Hindlimb muscle (tissue), 1 donor: Measurements from ENCODE around the gene CD27. TPM values are rescaled to one million over a fixed set of nuclear protein-coding genes. Genes with fewer than 3 reads are reported as not detected.
"Not testable (repeated sequence)": the region's sequence is repeated elsewhere in the genome, so short reads cannot be mapped to it uniquely, and the experiment has no call there.

Experiments
- DNase-seq: peaks from one replicate; pipeline ENCODE4 v3.0.0-alpha.2; 2013
- polyA plus RNA-seq: library from polyadenylated mRNA; unstranded; fragments of 120-200 nt; gene quantifications from one replicate; pipeline ENCODE4 v1.2.1, GENCODE V29; 2013; ENCODE audit not compliant: insufficient read length

Gene CD27
- polyA plus RNA-seq, 1 donor = 0.71 TPM

DNA sequence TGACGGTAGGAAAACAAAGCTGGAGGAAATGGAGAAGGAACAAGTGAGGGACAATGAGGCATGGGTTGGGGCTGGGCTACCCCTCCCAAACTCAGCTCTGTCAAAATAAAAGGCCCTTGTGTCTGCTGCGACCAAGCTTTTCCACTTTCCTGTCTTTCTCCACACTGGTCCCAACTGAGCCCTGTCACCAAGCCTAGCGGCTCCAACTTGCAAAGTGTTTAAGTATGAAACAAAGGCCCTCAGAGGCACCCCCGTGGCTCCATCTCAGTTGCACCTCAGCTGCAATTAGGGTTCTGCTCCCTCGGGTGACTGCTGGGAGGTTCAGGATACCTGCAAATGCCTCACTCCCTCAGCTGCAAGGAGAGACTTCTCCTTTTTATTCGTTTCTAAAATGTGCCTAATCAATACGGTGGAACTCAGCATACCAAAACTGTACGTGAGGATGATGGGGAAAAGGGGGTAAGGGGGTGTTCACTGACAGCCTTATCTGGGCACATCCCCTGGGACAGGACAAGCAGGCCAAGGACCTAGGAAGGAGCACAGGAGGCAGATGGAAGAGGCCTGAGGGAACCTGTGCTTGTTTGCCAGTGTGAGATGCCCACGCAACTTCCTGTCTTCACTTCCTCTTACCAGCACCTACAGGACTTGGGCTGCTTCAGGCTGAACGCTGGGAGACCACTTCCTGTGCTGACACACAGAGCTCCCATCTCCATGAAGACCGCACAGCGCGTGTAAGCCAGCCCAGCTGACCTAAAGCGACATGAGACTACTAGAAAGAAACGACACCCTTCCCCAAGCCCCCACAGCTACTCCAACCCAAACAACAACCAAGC, 16.9 kb downstream of the CD27 start:
- no peak for DNase-seq

DNA sequence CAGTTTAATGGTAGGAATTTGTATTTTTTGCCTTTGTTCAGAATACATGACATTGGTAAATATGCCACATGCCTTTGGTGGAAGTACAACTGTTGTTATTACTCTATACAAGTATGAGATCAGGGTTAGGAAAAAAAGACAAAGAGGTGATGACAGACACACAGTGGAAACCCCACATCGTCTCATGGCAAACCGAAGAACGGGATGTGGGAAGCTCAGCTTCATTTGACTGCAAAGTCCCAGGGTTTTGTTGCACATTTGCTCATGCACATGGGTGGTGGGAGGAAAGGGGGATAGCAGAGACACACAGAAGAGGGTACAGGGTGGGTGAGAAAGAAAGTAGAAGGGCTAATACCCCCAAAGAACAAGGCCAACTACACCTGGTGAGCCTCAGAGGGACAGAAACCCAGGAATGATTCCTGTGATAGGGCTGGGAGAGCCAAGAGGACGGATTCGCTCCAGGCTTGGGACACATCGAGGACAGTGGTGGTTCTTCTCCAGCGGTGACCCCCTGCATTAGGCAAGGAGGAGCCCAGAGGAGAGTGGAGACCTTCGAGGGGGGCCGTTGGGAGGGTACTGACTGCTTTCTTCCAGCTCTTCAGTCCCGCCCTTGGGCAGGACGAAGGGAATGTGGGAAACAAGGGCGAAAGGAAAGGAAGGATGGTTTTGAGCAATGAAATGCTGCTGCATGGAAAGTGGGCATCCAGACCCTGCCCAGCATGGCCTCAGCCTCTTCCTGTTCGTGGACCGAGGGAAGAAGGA, 17.7 kb downstream of the CD27 start:
- DNase-seq = no peak

DNA sequence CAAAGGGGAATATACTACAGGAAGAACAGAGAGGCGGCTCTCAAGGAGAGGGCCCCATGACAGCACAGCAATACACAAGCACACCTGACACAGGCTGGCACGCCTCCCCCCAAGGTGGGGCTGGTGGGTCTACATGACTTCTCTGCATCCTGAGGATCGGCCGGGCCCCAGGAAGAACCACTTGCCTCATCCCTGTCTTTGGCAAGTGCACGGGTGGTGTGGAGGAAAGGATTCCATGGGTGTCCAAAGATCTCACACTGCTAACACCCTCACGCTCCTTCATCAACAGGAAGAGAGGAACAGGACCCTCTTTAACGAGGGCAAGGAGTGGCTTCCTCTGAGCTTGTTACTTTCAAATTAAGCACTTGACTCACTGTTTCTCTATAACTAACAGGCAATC, 18.5 kb downstream of the CD27 start:
- no peak for DNase-seq

DNA sequence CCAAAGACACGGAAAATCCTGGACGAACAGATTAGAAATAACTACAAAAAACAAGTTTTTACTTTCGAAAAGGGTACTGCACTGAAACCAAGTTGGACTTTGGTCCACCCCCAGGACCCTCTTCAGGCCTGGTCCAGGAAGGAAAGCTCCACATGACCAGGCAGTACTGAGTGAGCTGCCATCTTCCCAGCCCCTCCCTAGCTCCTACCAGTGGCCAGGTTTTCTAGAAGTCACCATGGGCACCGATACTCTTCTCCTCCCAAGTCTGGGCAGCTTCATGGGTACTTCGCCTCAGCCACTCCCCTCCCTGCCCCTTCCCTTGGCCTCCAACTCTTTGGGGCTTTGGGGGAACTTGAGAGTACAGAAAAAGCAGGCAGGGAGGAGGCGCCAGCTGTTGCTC, 19.1 kb downstream of the CD27 start:
- DNase-seq = no peak

DNA sequence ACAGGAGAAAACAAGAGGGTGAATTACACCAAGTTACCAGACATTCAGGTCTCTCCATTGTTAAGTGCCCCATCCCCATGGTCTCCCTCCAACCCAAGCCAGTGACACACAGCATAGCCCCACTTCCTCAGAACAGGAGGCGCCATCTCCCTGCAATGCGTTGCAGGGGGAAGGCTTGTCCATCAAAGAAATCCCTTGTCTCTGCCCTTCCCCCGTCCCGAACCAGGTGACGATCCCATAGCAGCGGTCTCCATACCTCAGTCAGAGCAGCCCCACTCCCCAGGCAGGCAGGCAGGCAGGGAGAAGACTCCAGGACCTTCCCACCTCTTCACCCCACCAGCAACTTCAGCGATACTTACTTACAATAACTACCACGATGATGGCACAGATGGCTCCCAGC, 19.8 kb downstream of the CD27 start:
- no peak for DNase-seq

DNA sequence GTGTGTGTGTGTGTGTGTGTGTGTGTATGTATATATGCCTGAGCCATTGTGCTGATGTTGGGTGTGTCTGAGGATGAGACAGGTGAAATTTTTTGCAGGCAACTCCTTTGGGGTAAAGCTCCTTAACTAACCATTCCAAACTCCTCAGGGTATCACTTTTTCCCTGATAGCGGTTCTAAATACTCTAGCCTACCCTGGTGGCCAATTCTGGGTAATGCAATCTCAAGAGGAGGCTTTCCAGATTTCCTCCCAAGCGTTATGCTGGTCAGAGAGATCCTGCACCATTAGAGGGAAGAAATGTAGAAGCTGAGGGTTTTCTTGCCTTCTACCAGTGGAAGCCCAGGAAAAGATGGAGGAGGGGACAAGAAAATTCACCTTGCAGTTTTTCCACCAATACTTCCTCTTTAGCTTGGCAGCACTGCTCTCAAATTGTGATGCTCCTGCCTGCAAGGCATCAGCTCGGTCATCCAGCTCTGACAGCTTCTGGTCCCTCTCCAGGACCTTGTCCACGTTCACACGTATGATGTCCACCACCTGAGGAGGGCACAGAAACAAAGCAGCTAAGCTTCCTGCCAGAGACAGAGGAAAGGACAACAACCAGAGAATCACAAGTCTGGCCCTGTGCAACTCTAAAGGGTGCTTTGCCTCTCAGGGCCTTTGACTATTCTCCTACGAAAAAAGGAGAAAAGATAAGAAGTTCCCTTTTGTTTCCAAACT, 20.9 kb downstream of the CD27 start:
- DNase-seq = peak; percentile 70

DNA sequence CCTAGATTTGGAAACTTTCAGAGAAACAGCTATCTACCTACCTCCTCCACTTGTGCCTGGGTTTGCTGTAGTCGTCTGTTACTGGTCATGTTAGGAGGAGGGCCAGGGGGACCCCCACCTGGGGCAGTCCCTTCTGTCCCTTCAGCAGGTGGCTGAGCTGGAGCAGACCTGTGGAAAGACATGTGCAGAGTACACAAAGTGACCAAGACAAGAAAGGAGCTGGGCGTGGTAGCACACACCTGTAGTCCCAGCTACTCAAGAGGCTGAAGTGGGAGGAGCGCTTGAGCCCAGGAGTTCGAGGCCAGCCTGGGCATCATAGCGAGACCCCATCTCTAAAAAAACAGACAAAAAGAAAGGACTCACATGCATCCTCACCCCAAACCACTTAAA, 21.4 kb downstream of the CD27 start:
- DNase-seq = no peak

DNA sequence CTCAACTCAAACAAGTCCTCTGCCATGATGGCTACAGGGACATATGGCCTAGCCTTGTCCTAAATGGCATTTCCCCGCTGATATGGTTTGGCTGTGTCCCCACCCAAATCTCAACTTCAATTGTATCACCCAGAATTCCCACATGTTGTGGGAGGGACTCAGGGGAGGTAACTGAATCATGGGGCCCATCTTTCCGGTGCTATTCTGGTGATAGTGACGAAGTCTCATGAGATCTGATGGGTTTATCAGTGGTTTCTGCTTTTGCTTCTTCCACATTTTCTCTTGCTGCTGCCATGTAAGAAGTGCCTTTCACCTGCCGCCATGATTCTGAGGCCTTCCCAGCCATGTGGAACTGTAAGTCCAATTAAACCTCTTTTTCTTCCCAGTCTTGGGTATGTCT, 22.0 kb downstream of the CD27 start:
- DNase-seq = not testable (repeated sequence)

DNA sequence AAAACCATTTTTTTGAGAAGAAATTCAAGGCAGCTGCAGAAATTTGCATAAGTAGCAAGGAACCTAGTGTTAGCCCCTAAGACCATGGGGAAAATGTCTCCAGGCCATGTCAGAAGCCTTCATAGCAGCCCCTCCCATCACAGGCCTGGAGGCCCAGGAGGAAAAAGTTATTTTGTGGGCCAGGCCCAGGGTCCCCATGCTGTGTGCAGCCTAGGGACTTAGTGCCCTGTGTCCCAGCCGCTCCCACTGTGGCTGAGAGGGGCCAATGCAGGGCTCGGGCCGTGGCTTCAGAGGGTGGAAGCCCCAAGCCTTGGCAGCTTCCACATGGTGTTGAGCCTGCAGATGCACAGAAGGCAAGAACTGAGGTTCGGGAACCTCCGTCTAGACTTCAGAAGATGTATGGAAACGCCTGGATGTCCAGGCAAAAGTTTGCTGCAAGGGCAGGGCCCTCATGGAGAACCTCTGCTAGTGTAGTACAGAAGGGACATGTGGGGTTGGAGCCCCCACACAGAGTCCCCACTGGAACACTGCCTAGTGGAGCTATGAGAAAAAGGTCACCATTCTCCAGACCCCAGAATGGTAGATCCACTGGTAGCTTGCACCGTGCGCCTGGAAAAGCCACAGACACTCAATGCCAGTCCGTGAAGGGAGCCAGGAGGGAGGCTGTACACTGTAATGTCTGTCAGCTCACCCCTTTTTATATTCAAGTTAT, 23.0 kb downstream of the CD27 start:
- DNase-seq = not testable (repeated sequence)

DNA sequence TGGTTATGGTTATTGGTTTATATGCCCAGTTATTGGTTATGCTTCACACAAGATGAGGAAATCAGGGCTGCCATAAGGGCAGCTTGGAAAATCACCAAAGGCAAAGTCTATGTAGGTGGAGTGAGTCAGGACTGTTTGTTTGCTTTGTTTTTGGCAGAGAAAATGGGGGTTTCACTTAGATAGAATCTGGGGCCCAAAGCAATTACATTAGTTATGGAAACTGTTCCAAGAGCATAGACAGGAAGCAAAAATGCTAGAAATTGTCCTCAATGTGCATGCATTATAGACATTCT, 23.5 kb downstream of the CD27 start:
- no peak for DNase-seq

DNA sequence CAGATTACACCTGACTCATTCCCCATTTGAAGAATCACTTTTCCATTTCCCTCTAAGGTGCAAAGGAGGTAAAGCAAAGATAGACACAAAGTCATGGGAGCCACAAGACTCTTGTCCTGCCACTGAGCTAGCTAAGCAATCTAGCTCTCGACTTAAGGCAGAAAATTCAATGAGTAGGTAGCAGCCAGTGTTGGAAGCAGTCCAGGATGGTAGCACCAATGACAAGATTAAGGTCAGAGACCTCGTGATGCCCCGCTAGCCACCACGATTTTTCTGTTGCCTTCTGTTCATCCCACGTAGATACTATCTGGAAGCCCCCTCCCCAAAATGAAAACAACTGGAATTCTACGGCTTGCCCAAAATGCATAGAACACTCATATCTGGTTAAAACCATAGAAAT, 24.3 kb downstream of the CD27 start:
- DNase-seq = no peak

DNA sequence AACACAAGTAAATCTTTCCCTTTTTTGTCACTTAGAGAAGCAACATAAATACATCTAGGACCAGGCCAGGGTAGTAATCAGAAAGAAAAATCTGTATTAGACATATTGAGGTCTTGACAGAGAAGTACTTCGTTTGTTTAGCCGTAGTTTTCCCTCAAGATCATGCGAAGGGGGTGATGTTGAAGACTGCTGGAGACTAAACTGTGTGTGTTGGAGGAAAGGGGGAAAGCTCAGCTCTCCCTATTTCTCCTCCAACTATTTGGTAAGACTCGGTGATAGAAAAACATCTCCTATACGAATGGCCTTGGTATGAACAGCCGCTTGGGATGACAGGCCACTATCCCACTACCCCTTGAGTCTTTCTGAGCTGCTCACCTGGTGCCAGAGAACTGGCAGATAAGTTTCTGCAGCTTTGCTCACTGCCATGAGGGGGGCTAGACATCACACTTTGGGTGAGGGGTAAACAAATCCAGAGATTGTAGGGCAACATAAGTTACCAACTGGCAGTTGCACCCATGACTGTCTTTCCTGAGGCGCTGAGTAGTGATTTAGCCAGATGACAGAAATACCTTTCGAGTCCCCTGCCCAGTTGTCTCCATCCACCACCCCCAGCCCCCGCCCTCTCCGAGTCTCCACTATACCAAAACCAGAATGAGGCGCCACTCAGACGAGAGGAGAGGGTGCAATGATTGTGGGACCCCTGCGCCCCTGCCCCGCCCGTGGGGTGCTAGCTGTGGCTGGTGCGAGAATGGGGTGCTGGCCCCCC, 25.0 kb downstream of the CD27 start:
- no peak for DNase-seq

DNA sequence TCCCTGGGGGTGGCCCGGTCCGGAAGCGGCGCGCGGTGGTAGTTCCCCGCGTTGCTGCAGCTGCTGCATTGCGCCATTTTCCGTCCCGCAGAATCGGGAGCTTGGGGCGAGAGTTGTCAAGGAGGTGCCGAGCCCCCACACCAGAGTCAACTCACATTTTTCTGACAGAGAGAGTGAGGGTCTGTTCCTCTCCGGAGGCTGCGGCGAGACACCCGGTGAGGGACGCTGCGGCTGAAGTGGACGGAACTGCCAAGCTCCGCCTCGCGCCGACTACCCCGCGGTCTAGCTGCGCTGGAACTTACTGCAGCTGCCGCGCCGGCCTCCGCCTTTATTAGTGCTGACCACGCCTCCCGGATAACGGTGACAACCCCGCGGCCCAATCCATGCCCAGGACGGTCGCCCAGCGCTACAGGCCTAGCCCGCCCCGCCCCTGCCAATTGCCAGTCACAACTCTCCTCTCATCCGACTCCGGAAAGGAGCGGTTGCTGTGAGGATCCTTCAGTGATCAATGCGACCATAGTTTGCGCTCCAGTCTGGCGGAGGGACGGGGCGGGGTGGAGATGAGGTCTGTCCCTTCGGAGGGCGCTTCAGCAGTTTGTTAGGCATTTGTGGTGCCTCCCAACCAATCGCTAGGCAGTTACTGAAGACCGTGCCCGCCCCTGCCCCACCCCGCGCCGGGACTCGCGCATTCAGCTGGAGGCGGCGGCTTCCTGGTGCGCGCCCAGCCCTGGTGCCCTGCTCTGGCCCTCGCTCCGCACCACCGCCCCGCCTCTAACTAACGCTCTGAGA, 25.8 kb downstream of the CD27 start, which contains the start of gene VAMP1:
Gene VAMP1, minus strand, starts transcription at position 303 of the 789 bp plus-strand sequence. Its CDS starts 146 bp downstream, at position 157.
- peak; percentile 97 for DNase-seq

DNA sequence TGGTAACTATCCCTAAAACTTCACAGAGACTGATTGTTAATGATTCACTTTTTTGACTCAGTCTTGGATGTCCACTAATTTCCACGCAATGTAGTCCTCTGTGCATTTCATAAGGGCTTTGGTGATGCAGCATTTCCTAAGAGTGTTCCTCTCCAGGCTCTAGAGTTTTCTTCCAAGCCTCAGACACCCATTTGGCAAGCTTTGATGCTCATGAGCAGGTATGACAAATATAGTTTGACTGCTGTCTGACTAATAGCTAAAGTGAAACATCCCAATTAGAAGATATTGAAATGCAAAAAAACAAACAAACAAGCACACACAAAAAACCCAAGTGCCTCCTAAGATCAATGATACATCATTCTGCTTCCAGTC, 27.2 kb downstream of the CD27 start:
- no peak for DNase-seq

DNA sequence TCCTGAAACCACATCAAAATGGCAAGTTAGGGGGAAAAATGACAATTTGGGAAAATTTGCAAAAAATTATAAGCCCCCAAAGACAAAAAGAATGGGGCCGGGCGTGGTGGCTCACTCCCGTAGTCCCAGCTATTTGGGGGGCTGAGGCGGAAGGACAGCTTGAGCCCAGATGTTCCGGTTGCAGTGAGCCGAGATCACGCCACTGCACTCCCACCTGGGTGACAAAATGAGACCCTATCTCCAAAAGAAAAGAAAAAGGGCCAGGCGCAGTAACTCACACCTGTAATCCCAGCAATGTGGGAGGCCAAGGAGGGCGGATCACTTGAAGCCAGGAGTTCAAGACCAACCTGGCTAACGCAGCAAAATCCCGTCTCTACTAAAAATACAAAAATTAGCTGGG, 27.7 kb downstream of the CD27 start:
- no peak for DNase-seq

DNA sequence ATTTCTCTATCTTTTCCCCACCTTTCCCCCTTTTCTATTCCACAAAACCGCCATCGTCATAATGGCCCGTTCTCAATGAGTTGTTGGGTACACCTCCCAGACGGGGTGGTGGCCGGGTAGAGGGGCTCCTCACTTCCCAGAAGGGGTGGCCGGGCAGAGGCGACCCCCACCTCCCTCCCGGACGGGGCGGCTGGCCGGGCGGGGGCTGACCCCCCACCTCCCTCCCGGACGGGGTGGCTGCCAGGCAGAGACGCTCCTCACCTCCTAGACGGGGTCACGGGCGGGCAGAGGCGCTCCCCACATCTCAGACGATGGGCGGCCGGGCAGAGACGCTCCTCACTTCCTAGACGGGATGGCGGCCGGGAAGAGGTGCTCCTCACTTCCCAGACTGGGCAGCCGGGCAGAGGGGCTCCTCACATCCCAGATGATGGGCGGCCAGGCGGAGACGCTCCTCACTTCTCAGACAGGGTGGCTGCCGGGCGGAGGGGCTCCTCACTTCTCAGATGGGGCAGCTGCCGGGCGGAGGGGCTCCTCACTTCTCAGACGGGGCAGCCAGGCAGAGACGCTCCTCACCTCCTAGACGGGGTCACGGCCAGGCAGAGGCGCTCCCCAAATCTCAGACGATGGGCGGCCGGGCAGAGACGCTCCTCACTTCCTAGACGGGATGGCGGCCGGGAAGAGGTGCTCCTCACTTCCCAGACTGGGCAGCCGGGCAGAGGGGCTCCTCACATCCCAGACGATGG, 30.6 kb downstream of the CD27 start:
- not testable (repeated sequence) for DNase-seq

DNA sequence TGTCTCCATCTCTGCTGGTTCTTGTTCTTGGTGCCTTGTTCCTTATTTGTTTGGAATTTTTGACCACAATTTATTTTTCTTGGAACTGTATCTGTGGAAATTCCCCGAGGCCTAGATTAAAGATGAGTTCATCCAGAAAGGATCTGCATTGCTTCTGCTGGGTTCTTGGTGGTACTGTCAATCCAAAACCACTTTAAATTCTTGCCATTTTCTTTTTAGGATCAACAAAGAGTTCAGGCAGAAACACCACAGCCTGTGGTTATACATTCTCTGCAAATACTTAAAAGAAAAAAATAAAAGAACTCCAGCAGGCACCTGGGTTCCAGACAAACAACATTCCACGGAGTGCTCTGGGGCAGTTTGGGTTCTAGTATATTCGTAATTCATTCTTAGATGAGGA, 31.7 kb downstream of the CD27 start:
- no peak for DNase-seq

DNA sequence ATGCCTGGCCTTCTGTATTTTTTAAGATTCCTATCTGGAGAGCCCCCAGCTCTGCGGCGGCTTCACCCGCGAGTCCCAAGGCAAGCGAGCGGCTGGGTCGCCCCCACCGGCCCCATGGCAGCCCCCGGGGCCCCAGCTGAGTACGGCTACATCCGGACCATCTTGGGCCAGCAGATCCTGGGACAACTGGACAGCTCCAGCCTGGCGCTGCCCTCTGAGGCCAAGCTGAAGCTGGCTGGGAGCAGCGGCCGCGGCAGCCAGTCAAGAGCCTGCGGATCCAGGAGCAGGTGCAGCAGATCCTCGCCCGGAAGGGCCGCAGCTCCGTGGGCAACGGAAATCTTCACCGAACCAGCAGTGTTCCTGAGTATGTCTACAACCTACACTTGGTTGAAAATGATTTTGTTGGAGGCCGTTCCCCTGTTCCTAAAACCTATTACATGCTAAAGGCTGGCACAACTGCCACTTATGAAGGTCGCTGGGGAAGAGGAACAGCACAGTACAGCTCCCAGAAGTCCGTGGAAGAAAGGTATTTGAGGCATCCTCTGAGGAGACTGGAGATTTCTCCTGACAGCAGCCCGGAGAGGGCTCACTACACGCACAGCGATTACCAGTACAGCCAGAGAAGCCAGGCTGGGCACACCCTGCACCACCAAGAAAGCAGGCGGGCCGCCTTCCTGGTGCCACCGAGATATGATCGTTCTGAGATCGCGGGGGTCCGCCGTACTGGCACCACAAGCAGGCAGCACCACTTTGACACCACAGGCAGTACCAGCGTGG, 33.0 kb downstream of the CD27 start:
- not testable (repeated sequence) for DNase-seq

DNA sequence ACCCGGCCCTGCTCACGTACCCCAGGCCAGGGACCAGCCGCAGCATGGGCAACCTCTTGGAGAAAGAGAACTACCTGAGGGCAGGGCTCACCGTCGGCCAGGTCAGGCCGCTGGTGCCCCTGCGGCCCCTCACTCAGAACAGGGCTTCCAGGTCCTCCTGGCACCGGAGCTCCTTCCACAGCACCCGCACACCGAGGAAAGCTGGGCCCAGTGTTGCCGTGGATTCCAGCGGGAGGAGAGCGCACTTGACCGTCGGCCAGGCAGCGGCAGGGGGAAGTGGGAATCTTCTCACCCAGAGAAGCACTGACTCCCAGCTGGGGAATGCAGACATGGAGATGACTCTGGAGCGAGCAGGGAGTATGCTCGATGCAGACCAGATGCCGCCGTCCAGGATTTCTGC, 33.7 kb downstream of the CD27 start:
- no peak for DNase-seq

DNA sequence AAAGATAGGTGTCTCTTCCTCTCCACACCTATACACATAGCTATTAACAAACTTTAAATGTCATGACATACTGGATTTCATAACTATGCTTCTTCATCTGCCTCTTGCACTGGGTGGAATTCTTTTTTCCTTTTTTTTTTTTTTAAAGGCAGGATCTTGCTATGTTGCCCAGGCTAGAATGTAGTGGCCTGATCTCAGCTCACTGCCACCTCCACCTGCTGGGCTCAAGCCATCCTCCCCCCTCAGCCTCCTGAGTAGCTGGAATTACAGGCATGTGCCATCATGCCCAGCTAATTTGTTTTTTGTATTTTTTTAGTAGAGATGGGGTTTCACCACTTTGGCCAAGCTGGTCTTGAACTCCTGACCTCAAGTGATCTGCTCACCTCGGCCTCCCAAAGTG, 43.5 kb downstream of the CD27 start:
- DNase-seq = no peak
